ENCODE results near the gene RAD18. TPM values are rescaled to one million over a fixed set of nuclear protein-coding genes. Genes with fewer than 3 reads are reported as not detected.

Gene RAD18
- polyA plus RNA-seq, 10 donors: 3.4 to 7.9 (median 6.9) TPM

GRCh38 chr3:8966150-8966819 is 3.0 kb upstream of the RAD18 start:
- DNase-seq: no peak

- DNase-seq: peak in 1 of 3 donors; percentile 33
These were observed 1.4 kb upstream of the RAD18 start for GRCh38 chr3:8964436-8965370.

- no peak for DNase-seq
These were observed 928 bp downstream of the RAD18 start for GRCh38 chr3:8962226-8962861.

- no peak for DNase-seq
These were observed 3.6 kb downstream of the RAD18 start for GRCh38 chr3:8959668-8960067.

GRCh38 chr3:8954938-8955763 is 8.1 kb downstream of the RAD18 start:
- peak in 1 of 3 donors; percentile 49 for DNase-seq

GRCh38 chr3:8953313-8953712 is 10.0 kb downstream of the RAD18 start:
- no peak for DNase-seq

- no peak for DNase-seq
These were observed 11.1 kb downstream of the RAD18 start for GRCh38 chr3:8952130-8952529.

GRCh38 chr3:8945890-8946600 is 17.2 kb downstream of the RAD18 start:
- DNase-seq: no peak

GRCh38 chr3:8942746-8943488 is 20.4 kb downstream of the RAD18 start:
- no peak for DNase-seq

GRCh38 chr3:8942115-8942514 is 21.2 kb downstream of the RAD18 start:
- no peak for DNase-seq

GRCh38 chr3:8938021-8938420 is 25.3 kb downstream of the RAD18 start:
- no peak for DNase-seq

- DNase-seq: peak in 1 of 3 donors; percentile 71
These were observed 25.9 kb downstream of the RAD18 start for GRCh38 chr3:8937064-8938020.

GRCh38 chr3:8932507-8932906 is 30.8 kb downstream of the RAD18 start:
- DNase-seq: no peak

- peak in 1 of 3 donors; percentile 28 for DNase-seq
These were observed 31.9 kb downstream of the RAD18 start for GRCh38 chr3:8931342-8931741.

- DNase-seq: no peak
These were observed 33.4 kb downstream of the RAD18 start for GRCh38 chr3:8929860-8930259.

GRCh38 chr3:8914491-8914890 is 48.8 kb downstream of the RAD18 start:
- DNase-seq: no peak

- no peak for DNase-seq
These were observed 51.5 kb downstream of the RAD18 start for GRCh38 chr3:8911781-8912180.

- no peak for DNase-seq
These were observed 54.1 kb downstream of the RAD18 start for GRCh38 chr3:8909160-8909559.

GRCh38 chr3:8903191-8903590 is 60.1 kb downstream of the RAD18 start:
- DNase-seq: no peak

All from muscle of back (tissue), 11 donors.